GM12878 (cell line): Measurements from ENCODE around the gene AP1S1.

Source experiments
- ASH2L ChIP-seq: fragments of 300-600, 200-600 bp; sonication (generic); IDR thresholded peaks from 2 replicates; pipeline ENCODE4 v1.6.1; 2017; ENCODE audit warnings: low read depth, mild to moderate bottlenecking, borderline replicate concordance
- EZH2 ChIP-seq: IDR thresholded peaks from 2 replicates; pipeline ENCODE4 v1.6.1; 2012; ENCODE audit warnings: low read depth, mild to moderate bottlenecking, control low read depth, inconsistent platforms, low read length, borderline replicate concordance; ENCODE audit not compliant: control insufficient read depth
- FOXK2 ChIP-seq: fragments of 450-650 bp; IDR thresholded peaks from 2 replicates; pipeline ENCODE4 v1.6.1; 2017; ENCODE audit warnings: mild to moderate bottlenecking, moderate library complexity
- JUNB ChIP-seq: IDR thresholded peaks from 2 replicates; pipeline ENCODE4 v1.6.1; 2016; ENCODE audit warnings: antibody characterized with exemption, mild to moderate bottlenecking
- JUND ChIP-seq: IDR thresholded peaks from 2 replicates; pipeline ENCODE4 v1.6.1; 2012; ENCODE audit warnings: low read depth, mild to moderate bottlenecking, low read length, improper control_type of control experiment, moderate library complexity
- ZNF24 ChIP-seq: fragments of 450-650 bp; IDR thresholded peaks from 2 replicates; pipeline ENCODE4 v1.6.1; 2017; ENCODE audit warnings: antibody characterized with exemption, mild to moderate bottlenecking
- TF ChIP-seq, protein P1 (sequence below), 3 experiments: IDR thresholded peaks in 2 of 3; conservative IDR thresholded peaks in 1 of 3; 2 replicates each; pipeline ENCODE4 v1.5.1; 2011; ENCODE audit warnings: low read depth in 3 of 3, low read length in 3 of 3, mild to moderate bottlenecking in 3 of 3, control low read depth in 2 of 3, moderate library complexity in 2 of 3, inconsistent platforms in 1 of 3, mixed read lengths in 1 of 3; ENCODE audit not compliant: control insufficient read depth in 2 of 3, insufficient read depth in 1 of 3; ENCODE audit errors: extremely low read depth in 1 of 3

DNA sequence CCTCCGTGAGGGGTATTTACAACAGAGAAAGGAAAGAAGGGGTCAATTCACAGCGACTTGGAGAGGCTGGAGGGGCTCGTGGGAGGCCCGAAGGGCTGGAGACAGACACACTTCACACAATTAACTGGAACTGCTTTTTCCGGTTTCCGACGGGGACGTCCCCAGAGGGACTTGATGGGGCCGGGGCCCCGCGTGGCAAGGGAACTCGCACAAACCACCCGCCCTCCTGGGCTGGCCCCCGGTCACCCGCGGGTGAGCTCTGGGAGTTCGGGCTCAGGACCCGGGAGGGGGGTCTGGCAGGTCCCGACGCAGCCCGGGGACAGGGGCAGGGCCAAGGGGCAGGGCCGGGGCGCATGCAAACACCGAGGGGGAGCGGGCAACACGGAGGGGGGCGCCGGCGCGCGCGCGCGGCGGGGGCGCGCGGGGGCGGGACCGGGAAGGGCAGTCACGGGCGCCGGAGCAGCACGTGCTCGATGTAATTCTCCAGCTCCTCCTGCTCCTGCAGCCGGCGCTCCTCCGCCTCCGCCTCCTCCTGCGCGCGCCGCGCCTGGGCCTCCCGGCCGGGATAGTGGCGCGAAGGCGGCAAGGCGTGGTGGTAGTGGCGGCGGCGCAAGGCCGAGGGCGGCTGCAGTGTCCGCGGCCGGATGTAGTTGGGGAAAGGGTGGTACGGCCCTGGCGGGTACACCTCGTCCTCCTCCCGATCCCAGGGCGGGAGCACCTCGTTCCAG lies 8.4 kb downstream of the AP1S1 start:
- TF ChIP-seq FOXK2: no peak
- TF ChIP-seq JUNB: no peak
- TF ChIP-seq, protein P1, sequence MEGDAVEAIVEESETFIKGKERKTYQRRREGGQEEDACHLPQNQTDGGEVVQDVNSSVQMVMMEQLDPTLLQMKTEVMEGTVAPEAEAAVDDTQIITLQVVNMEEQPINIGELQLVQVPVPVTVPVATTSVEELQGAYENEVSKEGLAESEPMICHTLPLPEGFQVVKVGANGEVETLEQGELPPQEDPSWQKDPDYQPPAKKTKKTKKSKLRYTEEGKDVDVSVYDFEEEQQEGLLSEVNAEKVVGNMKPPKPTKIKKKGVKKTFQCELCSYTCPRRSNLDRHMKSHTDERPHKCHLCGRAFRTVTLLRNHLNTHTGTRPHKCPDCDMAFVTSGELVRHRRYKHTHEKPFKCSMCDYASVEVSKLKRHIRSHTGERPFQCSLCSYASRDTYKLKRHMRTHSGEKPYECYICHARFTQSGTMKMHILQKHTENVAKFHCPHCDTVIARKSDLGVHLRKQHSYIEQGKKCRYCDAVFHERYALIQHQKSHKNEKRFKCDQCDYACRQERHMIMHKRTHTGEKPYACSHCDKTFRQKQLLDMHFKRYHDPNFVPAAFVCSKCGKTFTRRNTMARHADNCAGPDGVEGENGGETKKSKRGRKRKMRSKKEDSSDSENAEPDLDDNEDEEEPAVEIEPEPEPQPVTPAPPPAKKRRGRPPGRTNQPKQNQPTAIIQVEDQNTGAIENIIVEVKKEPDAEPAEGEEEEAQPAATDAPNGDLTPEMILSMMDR (IDR thresholded peaks at IDR 0.05 in 2 of 3, conservative IDR thresholded peaks at IDR 0.05 in 1 of 3; ENCODE audit: control insufficient read depth in 2 of 3, extremely low read depth in 1 of 3, insufficient read depth in 1 of 3, low read depth in 3 of 3, low read length in 3 of 3): no peak
- TF ChIP-seq ZNF24: no peak
- TF ChIP-seq JUND: no peak
- no peak for TF ChIP-seq EZH2
- TF ChIP-seq ASH2L: no peak
